GM18499 (cell line): Measurements from ENCODE around the gene TPTE2.
"Not testable (repeated sequence)": the region's sequence is repeated elsewhere in the genome, so short reads cannot be mapped to it uniquely, and the experiment has no call there.

Source experiments
- ATAC-seq: cut with Tn5 transposase; IDR thresholded peaks from one replicate; pipeline ENCODE4 v1.9.1; 2021; ENCODE audit warnings: moderate number of reproducible peaks; ENCODE audit not compliant: insufficient read depth, unreplicated experiment

The TPTE2 gene

GRCh38 chr13:19561127-19561582 is at the start of gene TPTE2:
TSS of gene TPTE2 (minus strand) at chr13:19561532. CDS start at chr13:19503234, 58,298 bp downstream.
- ATAC-seq: not testable (repeated sequence)

DNA sequence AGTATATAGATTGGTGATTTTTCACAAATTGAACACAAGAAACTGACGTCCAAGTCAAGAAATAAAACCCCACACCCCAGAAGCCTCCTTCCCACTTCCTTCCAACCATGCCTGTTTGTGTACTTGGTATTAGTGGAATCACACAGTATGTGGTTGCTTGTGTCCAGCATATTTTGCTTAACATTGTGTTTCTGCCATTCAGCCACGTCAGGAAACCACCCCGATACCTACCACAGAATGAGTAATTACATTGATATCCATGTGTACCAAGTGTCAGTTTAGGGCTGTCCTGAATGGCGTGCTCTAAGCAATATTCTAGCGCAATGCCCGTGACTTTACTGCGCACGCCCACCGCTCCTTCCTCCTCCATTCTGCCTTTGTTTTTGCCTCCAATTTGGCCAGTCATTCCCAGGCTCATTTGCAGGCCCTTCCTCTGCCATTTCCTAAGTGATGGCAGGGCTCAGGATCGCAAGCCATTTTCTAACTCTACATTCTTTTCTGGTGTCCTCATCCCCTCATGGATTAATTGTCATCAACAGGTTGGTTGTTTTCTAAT is 46.3 kb upstream of the TPTE2 start:
- ATAC-seq: no peak

GRCh38 chr13:19606737-19607136 is 45.4 kb upstream of the TPTE2 start:
- no peak for ATAC-seq

- no peak for ATAC-seq
Measured at GRCh38 chr13:19606152-19606551, 44.8 kb upstream of the TPTE2 start.

DNA sequence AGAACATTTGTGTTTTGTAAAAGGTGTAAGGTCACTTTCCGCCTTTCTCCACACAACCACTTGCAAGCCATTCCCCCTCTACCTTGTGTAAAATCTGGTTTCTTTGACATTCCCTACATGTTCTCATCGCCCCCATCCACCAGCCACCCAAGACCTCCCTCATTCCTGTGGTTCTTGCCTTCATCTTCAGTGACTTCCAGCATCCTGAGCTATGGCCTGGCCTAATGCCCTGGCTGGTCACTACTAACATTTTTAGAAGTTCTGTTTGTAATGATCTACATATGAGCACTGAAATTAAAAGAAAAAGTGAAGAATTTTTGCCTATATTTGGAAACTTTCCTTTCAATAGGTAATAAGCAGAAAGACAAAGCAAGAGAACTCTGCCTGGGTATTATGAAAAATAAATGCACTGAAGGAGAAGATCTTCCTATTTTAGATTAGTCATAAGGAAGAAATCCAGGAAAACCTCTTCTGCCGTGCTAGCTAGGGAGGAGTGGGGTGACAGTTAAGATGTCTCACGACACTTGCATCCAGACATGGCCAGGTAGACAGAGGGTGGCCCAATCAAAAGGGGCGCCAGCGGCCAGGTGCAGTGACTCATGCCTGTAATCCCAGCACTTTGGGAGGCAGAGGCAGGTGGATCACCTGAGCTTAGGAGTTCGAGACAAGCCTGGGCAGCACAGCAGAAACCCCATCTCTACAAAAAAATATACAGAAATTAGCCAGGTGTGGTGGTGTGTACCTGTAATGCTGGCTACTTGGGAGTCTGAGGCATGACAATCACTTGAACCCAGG is 44.0 kb upstream of the TPTE2 start:
- no peak for ATAC-seq

DNA sequence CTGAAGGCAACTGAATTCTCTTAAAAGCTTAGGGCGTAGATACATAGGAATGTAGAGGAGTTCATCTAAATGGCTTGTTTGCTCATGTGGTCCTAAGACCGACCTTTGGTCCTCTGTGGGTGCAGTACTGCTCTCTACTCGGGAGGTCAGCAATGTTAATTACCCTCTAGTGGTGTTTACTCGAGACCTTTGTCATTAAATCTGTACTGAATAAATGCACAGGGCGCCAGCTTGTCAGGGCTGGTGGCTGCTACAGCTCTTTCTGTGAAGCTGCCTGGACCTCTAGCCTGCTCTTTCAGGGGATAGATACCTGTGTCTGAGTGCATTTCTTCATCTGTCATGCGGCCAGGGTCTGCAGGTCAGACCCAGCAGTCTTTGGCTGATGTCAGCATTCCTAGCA is 43.0 kb upstream of the TPTE2 start:
- no peak for ATAC-seq

GRCh38 chr13:19601749-19602725 is 40.7 kb upstream of the TPTE2 start:
- peak; percentile 46 for ATAC-seq

DNA sequence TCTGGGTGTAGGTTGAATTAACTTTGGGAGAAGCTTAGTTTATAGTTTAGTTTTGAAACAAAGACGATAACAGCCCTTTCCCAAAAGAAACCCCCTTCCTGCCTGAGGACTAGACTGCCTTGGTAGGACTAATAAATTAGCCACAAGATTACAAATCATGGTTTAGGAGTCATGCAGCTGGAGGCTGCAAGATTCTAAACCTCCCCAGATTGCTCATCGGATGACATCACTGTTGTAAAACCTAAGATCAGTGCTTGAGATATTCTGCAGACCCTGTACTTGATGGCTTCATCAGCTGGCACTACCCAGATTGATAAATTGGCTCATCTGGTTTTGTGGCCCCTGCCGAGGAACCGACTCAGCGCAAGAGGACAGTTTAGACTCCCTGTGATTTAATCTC is 36.2 kb upstream of the TPTE2 start:
- no peak for ATAC-seq

- ATAC-seq: no peak
Measured at GRCh38 chr13:19596960-19597361, 35.6 kb upstream of the TPTE2 start.

DNA sequence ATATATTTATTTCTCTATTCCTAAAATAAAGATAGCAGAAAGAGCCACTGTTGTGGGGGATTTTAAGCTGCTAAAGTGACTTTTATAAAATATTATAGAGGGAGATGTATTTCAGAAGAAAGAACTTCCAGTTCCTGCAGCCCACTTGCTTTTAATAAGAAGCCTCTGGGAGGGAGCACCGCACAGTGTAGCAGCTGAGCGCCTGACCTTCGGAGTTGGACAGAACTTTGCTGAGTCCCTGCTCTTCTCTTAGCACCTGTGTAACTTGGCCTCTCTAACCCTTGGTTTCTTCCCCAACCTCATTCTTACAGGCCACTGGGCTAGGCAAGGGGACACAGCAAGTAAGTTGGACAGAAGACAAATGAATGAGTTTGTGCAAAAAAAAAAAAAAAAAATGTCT is 34.8 kb upstream of the TPTE2 start:
- no peak for ATAC-seq

GRCh38 chr13:19592657-19593180 is 31.4 kb upstream of the TPTE2 start:
- ATAC-seq: no peak

GRCh38 chr13:19591864-19592263 is 30.5 kb upstream of the TPTE2 start:
- ATAC-seq: no peak

- no peak for ATAC-seq
Measured at GRCh38 chr13:19590423-19590822, 29.1 kb upstream of the TPTE2 start.

- no peak for ATAC-seq
Measured at GRCh38 chr13:19589312-19589711, 28.0 kb upstream of the TPTE2 start.

GRCh38 chr13:19587635-19588300 is 26.4 kb upstream of the TPTE2 start:
- ATAC-seq: peak; percentile 58

DNA sequence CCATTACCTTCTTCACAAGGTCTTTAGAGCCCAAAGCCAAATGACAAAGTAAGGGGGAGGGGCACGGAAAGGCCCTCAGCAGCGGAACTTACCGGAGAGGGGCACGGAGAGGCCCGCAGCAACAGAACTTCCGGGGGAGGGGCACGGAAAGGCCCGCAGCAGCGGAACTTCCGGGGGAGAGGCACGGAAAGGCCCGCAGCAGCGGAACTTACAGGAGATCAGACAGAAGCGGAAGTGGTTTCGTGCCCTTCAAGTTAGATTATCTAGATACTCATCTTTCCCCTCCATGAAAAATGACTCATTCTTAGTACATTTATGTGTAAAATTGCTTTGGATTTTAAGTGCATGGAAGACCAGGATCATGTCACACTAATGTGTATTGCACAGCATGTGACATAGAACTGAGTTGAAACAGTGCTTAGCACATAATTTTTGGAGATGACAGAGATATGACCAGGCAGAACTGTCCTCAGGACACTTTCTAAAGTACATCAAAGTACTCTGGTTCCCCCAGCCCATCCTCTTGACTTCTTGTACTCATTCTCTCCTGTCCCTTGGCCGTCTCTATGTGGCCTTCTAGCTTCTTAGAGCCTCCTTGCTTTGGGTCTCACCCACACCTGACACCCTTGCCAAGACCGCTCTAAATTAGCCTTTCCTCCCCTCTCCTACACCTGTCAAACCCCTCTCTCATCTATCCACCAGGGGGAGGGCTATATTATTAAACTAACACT is 25.7 kb upstream of the TPTE2 start:
- peak; percentile 55 for ATAC-seq

GRCh38 chr13:19581675-19582074 is 20.3 kb upstream of the TPTE2 start:
- no peak for ATAC-seq

DNA sequence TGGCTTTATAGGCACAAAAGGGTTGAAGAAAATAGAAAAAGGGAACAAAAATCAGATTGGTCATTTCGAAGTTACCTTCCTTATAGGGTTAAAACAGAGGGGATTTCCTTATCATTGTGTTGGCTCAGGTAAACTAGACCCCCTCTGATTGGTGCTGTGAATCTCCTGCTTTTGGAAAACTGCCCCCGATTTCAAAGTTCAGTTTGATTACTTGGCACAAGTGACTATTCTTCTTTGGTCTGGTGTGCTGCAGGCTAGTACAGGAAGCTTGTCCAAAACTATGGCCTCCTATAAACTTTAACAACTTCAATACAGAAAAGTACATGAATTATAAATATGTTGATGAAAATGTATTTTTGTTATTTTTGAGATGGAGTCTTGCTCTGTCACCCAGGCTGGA is 13.9 kb upstream of the TPTE2 start:
- no peak for ATAC-seq

- no peak for ATAC-seq
Measured at GRCh38 chr13:19573120-19573716, 11.9 kb upstream of the TPTE2 start.
